HFFc6 (cell line): ENCODE data around the gene ALPI. TPM values are rescaled to one million over a fixed set of nuclear protein-coding genes. Genes with fewer than 3 reads are reported as not detected.

ENCODE experiments used
- DNase-seq: peaks from one replicate; pipeline ENCODE4 v3.0.0-alpha.2; 2018
- H3K27ac Mint-ChIP-seq: 2 replicates; pipeline ENCODE4 v1.8.0; 2020; ENCODE audit warnings: mild to moderate bottlenecking, mixed read lengths
- H3K27me3 Mint-ChIP-seq: 2 replicates; pipeline ENCODE4 v1.8.0; 2021; ENCODE audit warnings: mild to moderate bottlenecking, moderate library complexity, mixed read lengths; ENCODE audit not compliant: insufficient read depth
- H3K36me3 Mint-ChIP-seq: 2 replicates; pipeline ENCODE4 v1.8.0; 2021; ENCODE audit warnings: low read depth, mixed read lengths
- H3K4me1 Mint-ChIP-seq: 2 replicates; pipeline ENCODE4 v1.8.0; 2020; ENCODE audit warnings: low read depth, mixed read lengths
- H3K4me3 Mint-ChIP-seq: 2 replicates; pipeline ENCODE4 v1.8.0; 2020; ENCODE audit warnings: mild to moderate bottlenecking, moderate library complexity, mixed read lengths
- H3K9me3 Mint-ChIP-seq: 2 replicates; pipeline ENCODE4 v1.8.0; 2020; ENCODE audit warnings: mild to moderate bottlenecking, mixed read lengths
- CTCF ChIP-seq: fragments of 200-600 bp; sonication (generic); IDR thresholded peaks from 2 replicates; pipeline ENCODE4 v1.5.0; 2021; ENCODE audit warnings: antibody characterized with exemption, mild to moderate bottlenecking
- total RNA-seq, 6 experiments: library from RNA; stranded (reverse); fragmentation: NEBNext Ultra II Directional; extraction: Animal tissue kit (Norgen Biotek cat#: 25700); gene quantifications; 2 replicates in 1 of 6; 3 replicates in 5 of 6; pipeline ENCODE4 v1.2.3, GENCODE V29; 2021

The ALPI gene
- total RNA-seq, 6 experiments from 2014 or later: not detected

- Mint-ChIP-seq H3K27me3 (peaks cover 52% of the 10 kb centered on the region), H3K27ac (no peak overlapping the region), H3K9me3 (no peaks in the 10 kb centered on the region), H3K4me1 (no peaks in the 10 kb centered on the region), H3K4me3 (no peak overlapping the region), H3K36me3 (no peaks in the 10 kb centered on the region)
- no peak for DNase-seq
- no peak for TF ChIP-seq CTCF
These were observed 1.3 kb upstream of the ALPI start for GRCh38 chr2:232454630-232455029.

- H3K4me3 Mint-ChIP-seq: no peak overlapping the region
- peaks cover 43% of the 10 kb centered on the region for H3K27me3 Mint-ChIP-seq
- no peak for DNase-seq
- no peak overlapping the region for H3K27ac Mint-ChIP-seq
- no peaks in the 10 kb centered on the region for H3K36me3 Mint-ChIP-seq
- 0 out of 2 replicates have a peak, but pooled peaks cover 5% of the 10 kb centered on the region for H3K4me1 Mint-ChIP-seq
- H3K9me3 Mint-ChIP-seq: no peaks in the 10 kb centered on the region
- TF ChIP-seq CTCF: no peak
These were observed 555 bp downstream of the ALPI start for GRCh38 chr2:232456296-232457120.

GRCh38 chr2:232457121-232458011 is 1.4 kb downstream of the ALPI start:
- Mint-ChIP-seq H3K9me3 (no peaks in the 10 kb centered on the region), H3K36me3 (no peaks in the 10 kb centered on the region), H3K27ac (no peak overlapping the region), H3K4me1 (peaks cover 6% of the 10 kb centered on the region; the same call in 1 of the 2 replicates), H3K4me3 (no peak overlapping the region), H3K27me3 (peaks cover 48% of the 10 kb centered on the region)
- no peak for TF ChIP-seq CTCF
- no peak for DNase-seq

- H3K36me3 Mint-ChIP-seq: no peaks in the 10 kb centered on the region
- H3K4me1 Mint-ChIP-seq: peaks cover 13% of the 10 kb centered on the region; the same call in 1 of the 2 replicates
- no peak for DNase-seq
- no peak overlapping the region for H3K27ac Mint-ChIP-seq
- no peak overlapping the region for H3K4me3 Mint-ChIP-seq
- TF ChIP-seq CTCF: no peak
- peaks cover 46% of the 10 kb centered on the region for H3K27me3 Mint-ChIP-seq
- H3K9me3 Mint-ChIP-seq: no peaks in the 10 kb centered on the region
These were observed 2.2 kb downstream of the ALPI start for GRCh38 chr2:232458051-232458660.

GRCh38 chr2:232458661-232459418 is 2.9 kb downstream of the ALPI start:
- no peak for TF ChIP-seq CTCF
- Mint-ChIP-seq H3K9me3 (no peaks in the 10 kb centered on the region), H3K36me3 (no peaks in the 10 kb centered on the region), H3K27me3 (peaks cover 43% of the 10 kb centered on the region), H3K4me3 (no peak overlapping the region), H3K27ac (no peak overlapping the region), H3K4me1 (peaks cover 13% of the 10 kb centered on the region; the same call in 1 of the 2 replicates)
- DNase-seq: no peak
